SK-N-SH treated with all-trans-retinoic acid at 6 μM for 48 hours (cell line): ENCODE measurements around the gene KIF21B.

Source experiments
- ATAC-seq: fragments of 200-7000 bp; cut with Tn5 transposase; 3 replicates; pipeline ENCODE4 v1.9.1; 2020; ENCODE audit warnings: mild to moderate bottlenecking, moderate library complexity
- ARNTL ChIP-seq: fragments of 450-650 bp; formaldehyde crosslinking; IDR thresholded peaks from 2 replicates; pipeline ENCODE4 v1.5.0; 2020; ENCODE audit warnings: low read depth, mild to moderate bottlenecking, moderate library complexity, borderline replicate concordance
- BACH2 ChIP-seq: fragments of 250-450 bp; sonication (Bioruptor Pico); IDR thresholded peaks from 2 replicates; pipeline ENCODE4 v1.9.0; 2021; ENCODE audit warnings: mild to moderate bottlenecking, borderline replicate concordance
- CSDC2 ChIP-seq: fragments of 250-450 bp; sonication (Bioruptor Pico); IDR thresholded peaks from 2 replicates; pipeline ENCODE4 v1.5.0; 2020; ENCODE audit warnings: mild to moderate bottlenecking, moderate library complexity
- ESRRG ChIP-seq: fragments of 250-450 bp; sonication (Bioruptor Pico); IDR thresholded peaks from 2 replicates; pipeline ENCODE4 v1.6.1; 2021; ENCODE audit warnings: mild to moderate bottlenecking
- GLIS3 ChIP-seq: fragments of 250-450 bp; sonication (Bioruptor Pico); IDR thresholded peaks from 2 replicates; pipeline ENCODE4 v1.5.0; 2020; ENCODE audit warnings: mild to moderate bottlenecking, moderate library complexity
- ISL1 ChIP-seq: fragments of 250-450 bp; sonication (Bioruptor Pico); IDR thresholded peaks from 2 replicates; pipeline ENCODE4 v2.1.2; 2022; ENCODE audit warnings: mild to moderate bottlenecking, moderate library complexity
- OSR1 ChIP-seq: fragments of 250-450 bp; sonication (Bioruptor Pico); IDR thresholded peaks from 2 replicates; pipeline ENCODE4 v1.8.0; 2022; ENCODE audit warnings: moderate library complexity, mild to moderate bottlenecking, inconsistent platforms
- PPARA ChIP-seq: fragments of 250-450 bp; sonication (Bioruptor Pico); IDR thresholded peaks from 2 replicates; pipeline ENCODE4 v1.5.0; 2020; ENCODE audit warnings: mild to moderate bottlenecking, borderline replicate concordance
- RARB ChIP-seq: fragments of 250-450 bp; sonication (Bioruptor Pico); IDR thresholded peaks from 2 replicates; pipeline ENCODE4 v1.8.0; 2021; ENCODE audit warnings: mild to moderate bottlenecking, moderate library complexity
- SNAI2 ChIP-seq: fragments of 250-450 bp; sonication (Bioruptor Pico); IDR thresholded peaks from 2 replicates; pipeline ENCODE4 v1.5.0; 2020; ENCODE audit warnings: mild to moderate bottlenecking, moderate library complexity
- TCF4 ChIP-seq: fragments of 250-450 bp; sonication (Bioruptor Pico); IDR thresholded peaks from 2 replicates; pipeline ENCODE4 v1.8.0; 2021; ENCODE audit warnings: mild to moderate bottlenecking, moderate library complexity, borderline replicate concordance
- TOX ChIP-seq: fragments of 250-450 bp; sonication (Bioruptor Pico); IDR thresholded peaks from 2 replicates; pipeline ENCODE4 v1.8.0; 2021; ENCODE audit warnings: mild to moderate bottlenecking, moderate library complexity, borderline replicate concordance
- ZC3H10 ChIP-seq: fragments of 250-450 bp; sonication (Bioruptor Pico); IDR thresholded peaks from 2 replicates; pipeline ENCODE4 v1.5.1; 2021; ENCODE audit warnings: mild to moderate bottlenecking, moderate library complexity
- ZFP3 ChIP-seq: fragments of 250-450 bp; sonication (Bioruptor Pico); IDR thresholded peaks from 2 replicates; pipeline ENCODE4 v1.5.0; 2020; ENCODE audit warnings: mild to moderate bottlenecking, moderate library complexity
- ZNF565 ChIP-seq: fragments of 450-650 bp; formaldehyde crosslinking; conservative IDR thresholded peaks from 2 replicates; pipeline ENCODE4 v1.5.0; 2020; ENCODE audit warnings: low read depth, mild to moderate bottlenecking, moderate library complexity
- ZNF70 ChIP-seq: fragments of 450-650 bp; formaldehyde crosslinking; IDR thresholded peaks from 2 replicates; pipeline ENCODE4 v1.5.0; 2020; ENCODE audit warnings: mild to moderate bottlenecking, moderate library complexity
- TF ChIP-seq, protein P1 (sequence below): fragments of 250-450 bp; sonication (Bioruptor Pico); IDR thresholded peaks from 2 replicates; pipeline ENCODE4 v1.5.0; 2020; ENCODE audit warnings: mild to moderate bottlenecking, moderate library complexity
- TF ChIP-seq, protein P2 (sequence below): fragments of 250-450 bp; sonication (Bioruptor Pico); IDR thresholded peaks from 2 replicates; pipeline ENCODE4 v1.5.1; 2021; ENCODE audit warnings: mild to moderate bottlenecking, moderate library complexity
- TF ChIP-seq, protein P3 (sequence below): fragments of 250-450 bp; sonication (Bioruptor Pico); IDR thresholded peaks from 2 replicates; pipeline ENCODE4 v1.8.0; 2021; ENCODE audit warnings: low read depth, mild to moderate bottlenecking, moderate library complexity, borderline replicate concordance
- TF ChIP-seq, protein P4 (sequence below): fragments of 250-450 bp; sonication (Bioruptor Pico); IDR thresholded peaks from 2 replicates; pipeline ENCODE4 v1.8.0; 2020; ENCODE audit warnings: mild to moderate bottlenecking, moderate library complexity, borderline replicate concordance
- TF ChIP-seq, protein P5 (sequence below): fragments of 250-450 bp; sonication (Bioruptor Pico); IDR thresholded peaks from 2 replicates; pipeline ENCODE4 v1.5.1; 2020; ENCODE audit warnings: low read depth, mild to moderate bottlenecking, moderate library complexity

KIF21B gene

DNA sequence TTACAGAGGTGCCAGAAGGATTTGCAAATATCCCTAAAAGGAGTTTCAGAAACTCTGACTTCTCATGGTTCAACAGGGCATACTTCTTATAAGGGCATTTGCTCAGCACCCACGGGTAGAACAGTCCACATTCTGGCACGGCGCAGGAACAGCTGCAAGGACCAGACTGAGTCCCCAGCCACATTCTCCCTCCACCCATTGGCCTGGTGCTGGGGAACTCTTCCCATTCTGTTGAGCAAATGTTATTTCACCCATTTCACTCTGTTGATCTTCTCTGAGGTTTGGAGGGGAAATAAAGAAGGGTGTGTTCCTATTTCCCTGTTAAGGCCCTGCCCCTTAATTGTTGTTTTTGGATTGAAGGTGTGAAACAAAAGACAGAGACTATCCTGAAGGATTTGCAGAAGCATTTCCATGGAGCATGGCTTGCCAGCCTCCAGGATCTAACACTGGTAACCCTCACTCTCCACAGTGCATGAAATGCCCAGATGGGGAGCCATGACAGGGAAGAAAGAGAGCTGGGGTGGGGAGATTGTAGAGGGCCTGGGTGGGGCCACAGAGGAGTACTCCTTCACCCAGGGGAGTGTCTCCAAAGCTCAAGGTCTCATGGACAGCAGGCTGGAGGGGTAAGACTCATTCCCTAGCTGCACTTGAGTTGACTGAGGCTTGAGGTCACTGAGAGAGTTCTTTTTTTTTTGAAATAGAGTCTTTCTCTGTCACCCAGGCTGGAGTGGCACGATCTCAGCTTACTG lies 93.8 kb downstream of the KIF21B start:
- TF ChIP-seq BACH2, result no peak
- TF ChIP-seq ARNTL (CRISPR knock-in tag), result no peak
- TF ChIP-seq ZFP3 (CRISPR knock-in tag), result no peak
- TF ChIP-seq ESRRG, result no peak
- TF ChIP-seq TOX (CRISPR knock-in tag), result no peak
- TF ChIP-seq RARB (CRISPR knock-in tag), result no peak
- TF ChIP-seq, protein P1, sequence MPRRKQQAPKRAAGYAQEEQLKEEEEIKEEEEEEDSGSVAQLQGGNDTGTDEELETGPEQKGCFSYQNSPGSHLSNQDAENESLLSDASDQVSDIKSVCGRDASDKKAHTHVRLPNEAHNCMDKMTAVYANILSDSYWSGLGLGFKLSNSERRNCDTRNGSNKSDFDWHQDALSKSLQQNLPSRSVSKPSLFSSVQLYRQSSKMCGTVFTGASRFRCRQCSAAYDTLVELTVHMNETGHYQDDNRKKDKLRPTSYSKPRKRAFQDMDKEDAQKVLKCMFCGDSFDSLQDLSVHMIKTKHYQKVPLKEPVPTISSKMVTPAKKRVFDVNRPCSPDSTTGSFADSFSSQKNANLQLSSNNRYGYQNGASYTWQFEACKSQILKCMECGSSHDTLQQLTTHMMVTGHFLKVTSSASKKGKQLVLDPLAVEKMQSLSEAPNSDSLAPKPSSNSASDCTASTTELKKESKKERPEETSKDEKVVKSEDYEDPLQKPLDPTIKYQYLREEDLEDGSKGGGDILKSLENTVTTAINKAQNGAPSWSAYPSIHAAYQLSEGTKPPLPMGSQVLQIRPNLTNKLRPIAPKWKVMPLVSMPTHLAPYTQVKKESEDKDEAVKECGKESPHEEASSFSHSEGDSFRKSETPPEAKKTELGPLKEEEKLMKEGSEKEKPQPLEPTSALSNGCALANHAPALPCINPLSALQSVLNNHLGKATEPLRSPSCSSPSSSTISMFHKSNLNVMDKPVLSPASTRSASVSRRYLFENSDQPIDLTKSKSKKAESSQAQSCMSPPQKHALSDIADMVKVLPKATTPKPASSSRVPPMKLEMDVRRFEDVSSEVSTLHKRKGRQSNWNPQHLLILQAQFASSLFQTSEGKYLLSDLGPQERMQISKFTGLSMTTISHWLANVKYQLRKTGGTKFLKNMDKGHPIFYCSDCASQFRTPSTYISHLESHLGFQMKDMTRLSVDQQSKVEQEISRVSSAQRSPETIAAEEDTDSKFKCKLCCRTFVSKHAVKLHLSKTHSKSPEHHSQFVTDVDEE (CRISPR knock-in tag), result no peak
- no peak for TF ChIP-seq ZNF70
- no peak for TF ChIP-seq ZNF565 (CRISPR knock-in tag)
- no peak for TF ChIP-seq GLIS3
- TF ChIP-seq ISL1 (CRISPR knock-in tag), result no peak
- TF ChIP-seq CSDC2 (CRISPR knock-in tag), result no peak
- no peak for TF ChIP-seq SNAI2 (CRISPR knock-in tag)
- no peak for ATAC-seq

DNA sequence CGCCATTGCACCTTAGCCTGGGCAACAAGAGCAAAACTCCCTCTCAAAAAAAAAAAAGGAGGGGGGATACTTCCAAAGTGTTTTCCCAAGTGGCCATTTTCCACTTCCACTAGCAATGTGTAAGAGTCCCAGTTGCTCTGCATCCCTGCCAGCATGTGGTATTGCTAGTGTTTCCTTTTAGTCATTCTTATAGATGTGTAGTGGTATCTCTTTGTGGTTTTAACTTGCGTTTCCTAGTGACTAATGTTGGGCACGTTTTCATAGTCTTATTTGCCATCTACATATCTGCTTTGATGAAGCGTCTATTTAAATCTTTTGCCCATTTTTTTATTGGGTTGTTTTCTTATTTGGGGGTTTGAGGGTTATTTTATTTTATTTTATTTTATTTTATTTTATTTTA lies 97.7 kb downstream of the KIF21B start:
- TF ChIP-seq, protein P2, sequence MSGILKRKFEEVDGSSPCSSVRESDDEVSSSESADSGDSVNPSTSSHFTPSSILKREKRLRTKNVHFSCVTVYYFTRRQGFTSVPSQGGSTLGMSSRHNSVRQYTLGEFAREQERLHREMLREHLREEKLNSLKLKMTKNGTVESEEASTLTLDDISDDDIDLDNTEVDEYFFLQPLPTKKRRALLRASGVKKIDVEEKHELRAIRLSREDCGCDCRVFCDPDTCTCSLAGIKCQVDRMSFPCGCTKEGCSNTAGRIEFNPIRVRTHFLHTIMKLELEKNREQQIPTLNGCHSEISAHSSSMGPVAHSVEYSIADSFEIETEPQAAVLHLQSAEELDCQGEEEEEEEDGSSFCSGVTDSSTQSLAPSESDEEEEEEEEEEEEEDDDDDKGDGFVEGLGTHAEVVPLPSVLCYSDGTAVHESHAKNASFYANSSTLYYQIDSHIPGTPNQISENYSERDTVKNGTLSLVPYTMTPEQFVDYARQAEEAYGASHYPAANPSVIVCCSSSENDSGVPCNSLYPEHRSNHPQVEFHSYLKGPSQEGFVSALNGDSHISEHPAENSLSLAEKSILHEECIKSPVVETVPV (CRISPR knock-in tag), result no peak
- no peak for TF ChIP-seq BACH2
- no peak for TF ChIP-seq ZNF70
- TF ChIP-seq SNAI2 (CRISPR knock-in tag), result no peak
- TF ChIP-seq, protein P3, sequence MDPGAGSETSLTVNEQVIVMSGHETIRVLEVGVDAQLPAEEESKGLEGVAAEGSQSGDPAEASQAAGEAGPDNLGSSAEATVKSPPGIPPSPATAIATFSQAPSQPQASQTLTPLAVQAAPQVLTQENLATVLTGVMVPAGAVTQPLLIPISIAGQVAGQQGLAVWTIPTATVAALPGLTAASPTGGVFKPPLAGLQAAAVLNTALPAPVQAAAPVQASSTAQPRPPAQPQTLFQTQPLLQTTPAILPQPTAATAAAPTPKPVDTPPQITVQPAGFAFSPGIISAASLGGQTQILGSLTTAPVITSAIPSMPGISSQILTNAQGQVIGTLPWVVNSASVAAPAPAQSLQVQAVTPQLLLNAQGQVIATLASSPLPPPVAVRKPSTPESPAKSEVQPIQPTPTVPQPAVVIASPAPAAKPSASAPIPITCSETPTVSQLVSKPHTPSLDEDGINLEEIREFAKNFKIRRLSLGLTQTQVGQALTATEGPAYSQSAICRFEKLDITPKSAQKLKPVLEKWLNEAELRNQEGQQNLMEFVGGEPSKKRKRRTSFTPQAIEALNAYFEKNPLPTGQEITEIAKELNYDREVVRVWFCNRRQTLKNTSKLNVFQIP (CRISPR knock-in tag), result no peak
- TF ChIP-seq PPARA, result no peak
- no peak for TF ChIP-seq RARB (CRISPR knock-in tag)
- no peak for TF ChIP-seq ZFP3 (CRISPR knock-in tag)
- no peak for TF ChIP-seq TOX (CRISPR knock-in tag)
- no peak for TF ChIP-seq TCF4
- TF ChIP-seq, protein P4, sequence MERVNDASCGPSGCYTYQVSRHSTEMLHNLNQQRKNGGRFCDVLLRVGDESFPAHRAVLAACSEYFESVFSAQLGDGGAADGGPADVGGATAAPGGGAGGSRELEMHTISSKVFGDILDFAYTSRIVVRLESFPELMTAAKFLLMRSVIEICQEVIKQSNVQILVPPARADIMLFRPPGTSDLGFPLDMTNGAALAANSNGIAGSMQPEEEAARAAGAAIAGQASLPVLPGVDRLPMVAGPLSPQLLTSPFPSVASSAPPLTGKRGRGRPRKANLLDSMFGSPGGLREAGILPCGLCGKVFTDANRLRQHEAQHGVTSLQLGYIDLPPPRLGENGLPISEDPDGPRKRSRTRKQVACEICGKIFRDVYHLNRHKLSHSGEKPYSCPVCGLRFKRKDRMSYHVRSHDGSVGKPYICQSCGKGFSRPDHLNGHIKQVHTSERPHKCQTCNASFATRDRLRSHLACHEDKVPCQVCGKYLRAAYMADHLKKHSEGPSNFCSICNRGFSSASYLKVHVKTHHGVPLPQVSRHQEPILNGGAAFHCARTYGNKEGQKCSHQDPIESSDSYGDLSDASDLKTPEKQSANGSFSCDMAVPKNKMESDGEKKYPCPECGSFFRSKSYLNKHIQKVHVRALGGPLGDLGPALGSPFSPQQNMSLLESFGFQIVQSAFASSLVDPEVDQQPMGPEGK (CRISPR knock-in tag), result no peak
- no peak for TF ChIP-seq CSDC2 (CRISPR knock-in tag)
- TF ChIP-seq ARNTL (CRISPR knock-in tag), result no peak
- TF ChIP-seq ZC3H10 (CRISPR knock-in tag), result no peak
- no peak for ATAC-seq

DNA sequence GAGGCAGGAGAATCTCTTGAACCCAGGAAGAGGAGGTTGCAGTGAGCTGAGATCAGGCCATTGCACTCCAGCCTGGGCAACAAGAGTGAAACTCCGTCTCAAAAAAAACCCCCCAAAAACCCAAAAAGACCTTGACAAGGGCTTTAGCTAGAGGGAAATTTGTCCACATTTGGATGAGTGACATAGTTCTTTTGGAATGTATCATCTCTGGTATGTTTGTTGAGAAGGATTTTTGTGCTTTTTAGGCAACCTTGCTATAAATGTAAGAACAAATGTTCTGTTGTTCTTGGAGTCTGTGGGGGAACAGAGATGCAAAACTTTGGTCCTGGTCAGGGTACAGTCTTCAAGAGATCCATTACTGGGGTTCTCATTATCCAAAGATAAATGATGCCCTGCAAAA lies 99.9 kb downstream of the KIF21B start:
- no peak for ATAC-seq
- TF ChIP-seq OSR1 (CRISPR knock-in tag), result no peak
- TF ChIP-seq, protein P3 (CRISPR knock-in tag), result no peak
- TF ChIP-seq, protein P1 (CRISPR knock-in tag), result no peak
- TF ChIP-seq, protein P4 (CRISPR knock-in tag), result no peak
- no peak for TF ChIP-seq ESRRG
- TF ChIP-seq, protein P5, sequence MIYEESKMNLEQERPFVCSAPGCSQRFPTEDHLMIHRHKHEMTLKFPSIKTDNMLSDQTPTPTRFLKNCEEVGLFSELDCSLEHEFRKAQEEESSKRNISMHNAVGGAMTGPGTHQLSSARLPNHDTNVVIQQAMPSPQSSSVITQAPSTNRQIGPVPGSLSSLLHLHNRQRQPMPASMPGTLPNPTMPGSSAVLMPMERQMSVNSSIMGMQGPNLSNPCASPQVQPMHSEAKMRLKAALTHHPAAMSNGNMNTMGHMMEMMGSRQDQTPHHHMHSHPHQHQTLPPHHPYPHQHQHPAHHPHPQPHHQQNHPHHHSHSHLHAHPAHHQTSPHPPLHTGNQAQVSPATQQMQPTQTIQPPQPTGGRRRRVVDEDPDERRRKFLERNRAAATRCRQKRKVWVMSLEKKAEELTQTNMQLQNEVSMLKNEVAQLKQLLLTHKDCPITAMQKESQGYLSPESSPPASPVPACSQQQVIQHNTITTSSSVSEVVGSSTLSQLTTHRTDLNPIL, result no peak
- no peak for TF ChIP-seq ZNF70
- TF ChIP-seq ZC3H10 (CRISPR knock-in tag), result no peak
- no peak for TF ChIP-seq ZNF565 (CRISPR knock-in tag)
